HG02798 (cell line): ENCODE data around the gene BTG3.

Experiments
- ATAC-seq: cut with Tn5 transposase; IDR thresholded peaks from one replicate; pipeline ENCODE4 v1.9.1; 2021; ENCODE audit warnings: mild to moderate bottlenecking; ENCODE audit not compliant: unreplicated experiment, poor library complexity

The BTG3 gene

GRCh38 chr21:17612565-17613241, at the start of gene BTG3:
Gene BTG3, minus strand, starts transcription at chr21:17612901. Its CDS starts 3,757 bp downstream, at chr21:17609144.
- ATAC-seq: peak; percentile 83

- ATAC-seq: no peak
Observed at GRCh38 chr21:17660862-17661261, 48.2 kb upstream of the BTG3 start.

- no peak for ATAC-seq
Observed at GRCh38 chr21:17660452-17660851, 47.8 kb upstream of the BTG3 start.

GRCh38 chr21:17658931-17659330, 46.2 kb upstream of the BTG3 start:
- ATAC-seq: no peak

GRCh38 chr21:17651526-17651925, 38.8 kb upstream of the BTG3 start:
- no peak for ATAC-seq

GRCh38 chr21:17650292-17650691, 37.6 kb upstream of the BTG3 start:
- ATAC-seq: no peak

GRCh38 chr21:17646790-17647189, 34.1 kb upstream of the BTG3 start:
- ATAC-seq: no peak

GRCh38 chr21:17644186-17644585, 31.5 kb upstream of the BTG3 start:
- ATAC-seq: no peak

GRCh38 chr21:17640821-17641220, 28.1 kb upstream of the BTG3 start:
- ATAC-seq: no peak

- ATAC-seq: no peak
Observed at GRCh38 chr21:17636711-17637110, 24.0 kb upstream of the BTG3 start.

- ATAC-seq: no peak
Observed at GRCh38 chr21:17631195-17631594, 18.5 kb upstream of the BTG3 start.

- no peak for ATAC-seq
Observed at GRCh38 chr21:17622018-17622417, 9.3 kb upstream of the BTG3 start.

GRCh38 chr21:17616831-17617230, 4.1 kb upstream of the BTG3 start:
- no peak for ATAC-seq

GRCh38 chr21:17613242-17613676, 558 bp upstream of the BTG3 start:
- ATAC-seq: no peak

GRCh38 chr21:17612023-17612564, 607 bp downstream of the BTG3 start:
- peak; percentile 2 for ATAC-seq

- peak; percentile 69 for ATAC-seq
Observed at GRCh38 chr21:17611414-17612022, 1.2 kb downstream of the BTG3 start.

GRCh38 chr21:17610911-17611310, 1.8 kb downstream of the BTG3 start:
- no peak for ATAC-seq

GRCh38 chr21:17609681-17610080, 3.0 kb downstream of the BTG3 start:
- no peak for ATAC-seq

- ATAC-seq: no peak
Observed at GRCh38 chr21:17607684-17608083, 5.0 kb downstream of the BTG3 start.

- no peak for ATAC-seq
Observed at GRCh38 chr21:17602874-17603273, 9.8 kb downstream of the BTG3 start.

GRCh38 chr21:17598437-17598836, 14.3 kb downstream of the BTG3 start:
- ATAC-seq: peak; percentile 81

GRCh38 chr21:17597680-17598079, 15.0 kb downstream of the BTG3 start:
- ATAC-seq: no peak
